Measurements from ENCODE around the gene SCGB1C2. TPM values are rescaled to one million over a fixed set of nuclear protein-coding genes. Genes with fewer than 3 reads are reported as not detected.

Gene SCGB1C2
- total RNA-seq, 1 experiment from 2014 or later: not detected

DNA sequence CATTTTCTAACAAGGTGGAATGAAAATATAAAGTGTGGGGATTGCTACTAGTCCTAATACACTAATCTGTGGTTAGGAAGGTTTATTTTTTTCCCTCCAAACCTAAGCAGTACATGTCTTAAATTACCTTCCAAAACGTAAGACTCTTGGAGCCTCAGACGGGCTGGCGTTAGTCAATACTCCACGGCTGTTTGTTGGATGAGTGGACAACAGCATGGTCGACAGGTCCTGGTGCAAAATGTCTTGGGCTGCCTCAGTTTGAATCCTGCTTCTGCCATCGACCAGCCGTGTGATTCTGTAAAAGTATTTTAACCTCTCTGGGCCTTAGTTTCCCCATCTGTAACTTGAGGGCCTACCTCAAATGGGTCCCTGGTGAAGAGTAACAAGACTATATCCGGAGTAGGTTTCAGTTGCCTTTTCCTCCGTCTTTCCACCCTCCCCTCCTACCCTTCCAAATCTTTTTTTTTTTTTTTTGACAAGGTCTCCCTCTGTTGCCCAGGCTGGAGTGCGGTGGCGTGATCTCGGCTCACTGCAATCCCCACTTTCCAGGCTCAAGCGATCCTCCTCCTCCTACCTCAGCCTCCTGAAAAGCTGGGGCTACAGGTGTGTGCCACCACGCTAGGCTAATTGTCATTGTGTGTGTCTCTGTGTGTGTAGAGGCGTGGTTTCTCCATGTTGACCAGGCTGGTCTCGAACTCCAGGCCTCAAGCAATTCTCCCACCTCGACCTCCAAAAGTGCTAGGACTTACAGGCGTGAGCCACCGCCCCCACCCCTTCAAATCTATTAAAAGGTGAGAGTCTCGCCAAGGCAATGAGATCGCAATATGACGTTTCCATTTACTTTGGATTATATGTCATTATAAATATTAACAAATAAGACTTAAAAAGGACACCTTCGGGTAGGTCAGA is 5.8 kb downstream of the SCGB1C2 start:
- Mint-ChIP-seq H3K27me3 (ENCODE audit: low read depth) (peaks cover 4% of the 10 kb centered on the region; the same call in 1 of the 2 replicates), H3K4me1 (no peaks in the 10 kb centered on the region), H3K27ac (no peak overlapping the region), H3K36me3 (ENCODE audit: insufficient read depth in 1 of 3, low read depth in 3 of 3) (no peaks in the 10 kb centered on the region; a peak in 1 of 7 replicates), H3K4me3 (no peak overlapping the region), H3K9me3 (peaks cover 8 to 11% of the 10 kb centered on the region in 2 experiments; a peak in 4 of 5 replicates)
- no peak overlapping the region for H4K8ac ChIP-seq (replicated peaks; ENCODE audit: insufficient read length, low read depth, low read length)
- H3K79me1 ChIP-seq (ENCODE audit: insufficient read depth, low read depth, low read length, poor library complexity, severe bottlenecking): no peaks in the 10 kb centered on the region
- H4K91ac ChIP-seq (ENCODE audit: insufficient read length, low read depth, low read length): no peak overlapping the region
- no peak overlapping the region for H2AFZ ChIP-seq (ENCODE audit: low read length)
- TF ChIP-seq, protein P1, sequence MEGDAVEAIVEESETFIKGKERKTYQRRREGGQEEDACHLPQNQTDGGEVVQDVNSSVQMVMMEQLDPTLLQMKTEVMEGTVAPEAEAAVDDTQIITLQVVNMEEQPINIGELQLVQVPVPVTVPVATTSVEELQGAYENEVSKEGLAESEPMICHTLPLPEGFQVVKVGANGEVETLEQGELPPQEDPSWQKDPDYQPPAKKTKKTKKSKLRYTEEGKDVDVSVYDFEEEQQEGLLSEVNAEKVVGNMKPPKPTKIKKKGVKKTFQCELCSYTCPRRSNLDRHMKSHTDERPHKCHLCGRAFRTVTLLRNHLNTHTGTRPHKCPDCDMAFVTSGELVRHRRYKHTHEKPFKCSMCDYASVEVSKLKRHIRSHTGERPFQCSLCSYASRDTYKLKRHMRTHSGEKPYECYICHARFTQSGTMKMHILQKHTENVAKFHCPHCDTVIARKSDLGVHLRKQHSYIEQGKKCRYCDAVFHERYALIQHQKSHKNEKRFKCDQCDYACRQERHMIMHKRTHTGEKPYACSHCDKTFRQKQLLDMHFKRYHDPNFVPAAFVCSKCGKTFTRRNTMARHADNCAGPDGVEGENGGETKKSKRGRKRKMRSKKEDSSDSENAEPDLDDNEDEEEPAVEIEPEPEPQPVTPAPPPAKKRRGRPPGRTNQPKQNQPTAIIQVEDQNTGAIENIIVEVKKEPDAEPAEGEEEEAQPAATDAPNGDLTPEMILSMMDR (conservative IDR thresholded peaks at IDR 0.05): no peak
- H3K9ac ChIP-seq (ENCODE audit: extremely low read depth, insufficient read length, low read length): no peak overlapping the region
- no peaks in the 10 kb centered on the region for H3K79me2 ChIP-seq (ENCODE audit: insufficient read depth, low read length)
- no peak overlapping the region for H3K4ac ChIP-seq (ENCODE audit: low read depth, low read length)
- H3K4me2 ChIP-seq (ENCODE audit: insufficient read depth, insufficient read length, low read length): no peak overlapping the region
- H3K4me1 ChIP-seq (ENCODE audit: insufficient read depth, low read length): no peaks in the 10 kb centered on the region
- H3K23me2 ChIP-seq (ENCODE audit: insufficient read length, low read depth, low read length, poor library complexity, severe bottlenecking): no peaks in the 10 kb centered on the region
- H2BK5ac ChIP-seq (ENCODE audit: insufficient read length, low read length): no peak overlapping the region
- no peak overlapping the region for H3T11ph ChIP-seq (ENCODE audit: low read length)
- no peak overlapping the region for H2BK120ac ChIP-seq (ENCODE audit: low read depth, low read length, poor library complexity, severe bottlenecking)
- no peak overlapping the region for H2BK20ac ChIP-seq (ENCODE audit: low read depth, low read length, poor library complexity, severe bottlenecking)
- no peak overlapping the region for H2AK5ac ChIP-seq (ENCODE audit: insufficient read length, low read length)
- H3K18ac ChIP-seq (ENCODE audit: insufficient read length, low read depth, low read length): no peak overlapping the region
- no peak overlapping the region for H2BK15ac ChIP-seq (ENCODE audit: low read depth, low read length)
- WGBS (ENCODE audit: extremely low coverage, insufficient read length, low lambda C conversion rate): no CpG with 5 or more reads among the region's 23 CpGs
- DNase-seq: no peak
- H3K27me3 ChIP-seq (ENCODE audit: insufficient read depth, low read length): no peaks in the 10 kb centered on the region; the same call in 1 of the 2 replicates
- H4K20me1 ChIP-seq (ENCODE audit: control insufficient read depth, insufficient read depth, insufficient read length): no peaks in the 10 kb centered on the region
- no peak overlapping the region for H4K5ac ChIP-seq (ENCODE audit: insufficient read length, low read depth, low read length)
- no peak overlapping the region for H2BK12ac ChIP-seq (ENCODE audit: insufficient read length, low read depth, low read length)
- H3K14ac ChIP-seq (ENCODE audit: insufficient read depth, low read length): no peak overlapping the region
- no peak overlapping the region for H3K27ac ChIP-seq (ENCODE audit: insufficient read length, low read depth, low read length)
- no peaks in the 10 kb centered on the region for H3K9me3 ChIP-seq (ENCODE audit: control insufficient read depth, low read depth, low read length)
- H3K23ac ChIP-seq (ENCODE audit: insufficient read length, low read depth, low read length): no peak overlapping the region
- no peak overlapping the region for H3K56ac ChIP-seq (ENCODE audit: insufficient read length, low read depth, low read length)
